Mesenteric fat pad (tissue), 1 donor: ENCODE data around the gene C5AR2. TPM values are rescaled to one million over a fixed set of nuclear protein-coding genes. Genes with fewer than 3 reads are reported as not detected.
A peak's percentile ranks its signal among the peaks of the same experiment; 100 is the strongest.
"Not testable (repeated sequence)": the region's sequence is repeated elsewhere in the genome, so short reads cannot be mapped to it uniquely, and the experiment has no call there.

ENCODE experiments used
- DNase-seq: peaks from one replicate; pipeline ENCODE4 v3.0.0-alpha.2; 2020; ENCODE audit warnings: low spot score
- total RNA-seq: library from RNA; stranded (reverse); fragmentation: NEBNext Ultra II Directional; extraction: Animal tissue kit (Norgen Biotek cat#: 25700); gene quantifications from one replicate; pipeline ENCODE4 v1.2.1, GENCODE V29; 2021
- donor health status: DM: yes; HTN: yes; CAD: no.

Gene C5AR2
- total RNA-seq, 1 donor from 2014 or later: 13.9 TPM

DNA sequence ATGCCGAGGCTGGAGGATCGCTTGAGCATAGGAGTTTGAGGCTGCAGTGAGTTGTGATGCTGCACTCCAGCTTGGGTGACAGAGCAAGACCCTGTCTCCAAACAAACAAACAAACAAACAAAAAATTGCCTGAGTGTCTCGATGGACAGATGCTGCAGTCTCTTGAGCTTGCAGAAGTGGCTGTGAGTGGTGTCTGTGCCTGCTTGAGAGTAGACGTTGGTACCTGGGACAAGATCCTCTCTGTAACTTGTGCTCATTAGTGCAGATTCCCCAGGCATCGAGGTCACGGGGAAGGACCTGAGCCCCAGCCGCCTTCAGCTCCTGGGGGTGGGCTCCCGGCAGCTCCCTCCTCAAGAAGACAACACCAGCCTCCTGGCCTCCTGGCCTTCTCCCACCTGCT, 8.6 kb upstream of the C5AR2 start:
- DNase-seq: no peak

DNA sequence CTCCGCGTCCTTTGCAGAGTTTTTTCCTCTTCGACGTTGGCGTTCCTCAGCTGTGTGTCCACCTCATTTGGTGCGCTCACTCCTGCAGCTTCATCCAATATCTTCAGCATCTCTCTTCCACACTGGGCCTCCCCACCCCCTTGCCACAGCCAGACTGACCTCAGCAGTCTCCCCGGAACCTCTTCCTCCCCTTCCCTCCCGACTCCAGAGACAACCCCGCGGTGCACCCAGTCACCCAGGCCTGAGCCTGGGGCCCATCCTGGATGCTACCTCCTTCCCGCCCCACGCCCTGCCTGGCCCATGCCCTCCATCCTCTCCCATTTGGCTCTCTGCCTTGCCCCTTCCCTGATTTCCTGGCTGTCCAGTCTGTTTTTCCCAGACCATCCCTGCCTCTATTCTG, 8.1 kb upstream of the C5AR2 start:
- DNase-seq: no peak

DNA sequence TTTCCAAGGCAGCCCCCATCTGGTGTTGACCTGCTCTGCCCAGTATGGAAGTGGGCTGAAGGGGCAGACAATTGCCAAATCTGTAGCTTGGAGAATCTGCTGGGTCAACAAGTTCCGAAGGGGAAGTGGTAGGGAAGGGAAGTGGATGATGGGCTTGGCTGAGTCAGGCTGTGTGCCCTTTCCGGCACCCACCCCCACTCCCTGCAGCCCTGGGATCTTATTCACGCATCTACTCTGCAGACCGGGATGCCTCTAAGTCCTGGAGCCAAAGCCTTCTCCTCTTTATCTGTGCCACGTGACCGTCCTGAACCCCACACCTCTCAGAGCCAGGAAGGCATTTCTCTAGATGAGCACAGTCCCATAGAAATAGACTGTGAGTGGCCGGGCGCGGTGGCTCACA, 7.5 kb upstream of the C5AR2 start:
- DNase-seq: no peak

DNA sequence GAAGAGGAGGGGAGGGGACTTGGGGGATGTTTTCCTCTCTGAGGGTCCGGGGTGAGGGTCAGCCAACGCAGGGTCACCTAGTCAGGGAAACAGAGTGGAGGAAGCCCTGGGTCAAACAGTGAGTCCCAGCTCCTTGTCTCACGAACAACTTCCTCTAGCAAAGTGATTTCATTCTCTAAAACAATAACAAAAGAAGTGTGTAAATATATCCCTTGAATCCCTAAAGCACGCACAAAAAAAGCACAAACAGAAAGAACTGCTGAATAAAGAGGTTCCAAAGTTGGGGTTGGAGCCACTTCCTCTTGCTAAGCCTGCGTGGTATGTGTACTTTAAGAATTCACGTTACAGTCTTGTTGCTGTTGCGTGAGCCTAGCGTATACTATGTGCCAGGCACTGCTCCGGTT, 1.5 kb upstream of the C5AR2 start:
- DNase-seq: no peak

DNA sequence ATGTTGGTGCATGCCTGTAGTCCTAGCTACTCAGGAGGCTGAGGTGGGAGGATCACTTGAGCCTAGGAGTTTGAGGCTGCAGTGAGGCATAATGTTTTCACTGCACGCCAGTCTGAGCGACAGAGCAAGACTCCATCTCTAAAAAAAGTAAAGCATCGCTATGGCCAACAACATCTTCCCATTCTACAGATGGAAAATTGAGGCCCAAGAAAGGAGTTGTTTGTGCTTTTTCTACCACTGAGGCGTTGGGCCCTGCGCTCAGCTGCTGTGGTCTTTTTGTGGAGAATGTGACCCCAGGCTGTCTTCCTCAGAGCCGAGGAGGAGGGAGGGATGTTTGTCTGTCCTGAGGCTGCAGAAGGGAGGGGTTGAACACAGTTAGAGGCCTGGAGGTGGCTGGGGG, 485 bp upstream of the C5AR2 start:
- DNase-seq: no peak

DNA sequence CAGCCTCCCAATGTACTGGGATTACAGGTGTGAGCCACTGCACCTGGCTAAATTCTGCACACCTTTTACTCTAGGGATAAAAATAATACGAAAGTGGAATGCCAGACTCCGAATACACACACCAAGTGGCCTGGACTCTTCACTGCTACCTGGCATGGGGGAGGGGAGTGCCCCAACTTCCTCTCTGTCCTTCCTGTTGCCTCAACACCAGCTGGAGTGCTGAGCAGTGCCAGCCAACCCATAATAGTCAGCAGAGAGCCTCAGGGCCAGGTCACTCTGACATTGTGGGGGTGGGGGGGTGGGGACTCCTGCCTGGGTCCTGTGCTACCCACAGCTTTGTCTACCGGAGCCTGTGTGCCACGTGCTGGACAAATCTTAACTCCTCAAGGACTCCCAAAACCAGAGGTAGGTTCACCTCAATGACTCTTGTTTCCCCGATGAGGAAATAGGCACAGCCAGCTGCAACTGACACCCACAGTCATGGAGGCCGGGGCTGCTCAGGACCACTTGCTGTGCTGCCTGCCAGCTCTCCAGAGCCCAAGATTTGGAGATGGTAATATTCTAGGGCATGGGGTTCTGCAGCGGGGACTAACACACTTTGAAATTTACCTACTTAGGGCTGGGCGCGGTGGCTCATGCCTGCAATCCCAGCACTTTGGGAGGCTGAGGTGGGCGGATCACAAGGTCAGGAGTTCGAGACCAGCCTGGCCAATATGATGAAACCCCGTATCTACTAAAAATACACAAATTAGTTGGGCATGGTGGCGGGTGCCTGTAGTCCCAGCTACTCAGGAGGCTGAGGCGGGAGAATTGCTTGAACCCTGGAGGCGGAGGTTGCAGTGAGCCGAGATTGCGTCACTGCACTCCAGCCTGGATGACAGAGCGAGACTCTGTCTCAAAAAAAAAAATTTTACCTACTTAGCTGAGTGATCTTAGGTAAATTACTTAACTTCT, 5.1 kb downstream of the C5AR2 start:
- not testable (repeated sequence) for DNase-seq

DNA sequence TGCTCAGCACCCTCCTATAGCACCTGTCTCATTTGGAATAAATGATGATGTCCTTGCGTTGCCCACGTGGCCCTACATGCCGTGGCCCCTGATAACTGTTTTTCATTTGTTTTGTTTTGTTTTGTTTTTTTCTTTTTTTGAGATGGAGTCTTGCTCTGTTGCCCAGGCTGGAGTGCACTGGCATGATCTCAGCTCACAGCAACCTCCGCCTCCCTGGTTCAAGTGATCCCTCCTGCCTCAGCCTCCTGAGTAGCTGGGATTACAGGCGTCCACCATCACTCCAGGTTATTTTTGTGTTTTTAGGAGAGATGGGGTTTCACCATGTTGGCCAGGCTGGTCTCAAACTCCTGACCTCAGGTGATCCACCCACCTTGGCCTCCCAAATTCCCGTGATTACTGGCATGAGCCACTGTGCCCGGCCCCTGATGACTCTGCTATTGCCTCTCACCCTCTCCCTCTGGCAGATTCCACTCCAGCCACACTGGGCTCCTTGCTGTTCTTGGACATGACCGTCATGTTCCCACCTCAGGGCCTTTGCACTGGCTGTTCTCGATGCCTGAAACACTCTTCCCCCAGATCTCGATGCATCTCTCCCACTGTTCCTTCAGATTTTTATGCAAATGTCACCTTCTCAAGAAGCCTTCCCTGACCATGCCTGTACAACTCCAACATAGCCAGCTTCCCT, 7.4 kb downstream of the C5AR2 start:
- no peak for DNase-seq

DNA sequence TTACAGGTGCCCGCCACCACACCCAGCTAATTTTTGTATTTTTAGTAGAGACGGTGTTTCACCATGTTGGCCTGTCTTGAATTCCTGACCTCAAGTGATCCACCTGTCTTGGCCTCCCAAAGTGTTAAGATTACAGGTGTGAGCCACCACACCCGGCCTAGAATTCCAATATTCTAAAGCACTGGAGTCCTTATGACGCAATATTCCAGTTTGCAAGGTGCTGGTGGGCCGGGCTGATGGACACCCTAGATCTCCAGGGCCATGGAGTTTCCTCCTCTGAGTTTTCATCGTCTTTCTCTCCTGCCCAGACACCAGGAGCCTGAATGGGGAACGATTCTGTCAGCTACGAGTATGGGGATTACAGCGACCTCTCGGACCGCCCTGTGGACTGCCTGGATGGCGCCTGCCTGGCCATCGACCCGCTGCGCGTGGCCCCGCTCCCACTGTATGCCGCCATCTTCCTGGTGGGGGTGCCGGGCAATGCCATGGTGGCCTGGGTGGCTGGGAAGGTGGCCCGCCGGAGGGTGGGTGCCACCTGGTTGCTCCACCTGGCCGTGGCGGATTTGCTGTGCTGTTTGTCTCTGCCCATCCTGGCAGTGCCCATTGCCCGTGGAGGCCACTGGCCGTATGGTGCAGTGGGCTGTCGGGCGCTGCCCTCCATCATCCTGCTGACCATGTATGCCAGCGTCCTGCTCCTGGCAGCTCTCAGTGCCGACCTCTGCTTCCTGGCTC, 8.7 kb downstream of the C5AR2 start:
- DNase-seq: no peak

DNA sequence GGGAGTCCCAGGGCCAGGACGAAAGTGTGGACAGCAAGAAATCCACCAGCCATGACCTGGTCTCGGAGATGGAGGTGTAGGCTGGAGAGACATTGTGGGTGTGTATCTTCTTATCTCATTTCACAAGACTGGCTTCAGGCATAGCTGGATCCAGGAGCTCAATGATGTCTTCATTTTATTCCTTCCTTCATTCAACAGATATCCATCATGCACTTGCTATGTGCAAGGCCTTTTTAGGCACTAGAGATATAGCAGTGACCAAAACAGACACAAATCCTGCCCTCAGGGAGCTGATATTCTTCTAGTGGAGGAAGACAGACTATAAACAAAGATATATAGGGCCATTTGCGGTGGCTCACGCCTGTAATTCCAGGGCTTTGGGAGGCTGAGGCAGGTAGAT, 9.8 kb downstream of the C5AR2 start:
- no peak for DNase-seq

DNA sequence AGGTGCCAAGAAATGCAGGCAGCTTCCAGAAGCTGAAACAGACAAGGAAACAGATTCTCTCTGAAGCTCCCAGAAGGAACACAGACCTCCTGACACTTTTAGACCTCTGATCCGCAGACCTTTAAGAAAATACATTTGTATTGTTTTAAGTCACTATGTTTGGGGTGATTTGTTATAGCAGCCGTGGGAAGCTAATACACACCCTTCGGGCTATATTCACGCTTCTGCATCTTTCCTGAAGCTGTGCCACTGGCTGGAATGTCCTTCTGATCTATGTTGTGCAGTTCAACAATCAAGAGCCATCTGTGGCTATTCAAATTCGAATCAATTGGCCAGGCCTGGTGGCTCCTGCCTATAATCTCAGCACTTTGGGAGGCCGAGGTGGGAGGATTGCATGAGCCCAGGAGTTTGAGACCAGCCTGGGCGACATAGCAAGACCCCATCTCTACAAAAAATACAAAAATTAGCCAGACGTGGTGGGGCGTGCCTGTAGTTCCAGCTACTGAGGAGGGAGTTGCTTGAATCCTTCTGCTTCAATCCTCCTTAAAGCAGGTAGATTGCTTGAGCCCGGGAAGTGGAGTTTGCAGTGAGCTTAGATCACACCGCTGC, 11.3 kb downstream of the C5AR2 start:
- DNase-seq: no peak

DNA sequence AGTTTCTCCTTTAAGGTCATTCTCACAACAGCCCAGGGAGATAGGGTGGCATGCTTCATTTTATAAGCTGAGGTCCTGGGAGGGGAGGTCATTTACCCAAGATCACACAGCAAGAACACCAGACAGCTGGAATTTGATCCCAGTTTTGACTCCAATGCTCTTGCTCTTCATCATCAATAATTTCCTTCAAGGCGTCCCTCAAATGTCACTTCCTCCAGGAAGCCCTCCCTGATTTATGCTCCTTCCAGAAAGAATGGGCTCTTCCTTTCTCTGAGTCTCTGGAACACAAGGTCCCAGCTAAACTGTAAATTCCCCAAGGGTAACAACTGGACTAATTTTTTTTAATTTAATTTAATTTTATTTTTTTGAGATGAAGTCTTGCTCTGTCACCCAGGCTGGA, 12.4 kb downstream of the C5AR2 start:
- DNase-seq: no peak

DNA sequence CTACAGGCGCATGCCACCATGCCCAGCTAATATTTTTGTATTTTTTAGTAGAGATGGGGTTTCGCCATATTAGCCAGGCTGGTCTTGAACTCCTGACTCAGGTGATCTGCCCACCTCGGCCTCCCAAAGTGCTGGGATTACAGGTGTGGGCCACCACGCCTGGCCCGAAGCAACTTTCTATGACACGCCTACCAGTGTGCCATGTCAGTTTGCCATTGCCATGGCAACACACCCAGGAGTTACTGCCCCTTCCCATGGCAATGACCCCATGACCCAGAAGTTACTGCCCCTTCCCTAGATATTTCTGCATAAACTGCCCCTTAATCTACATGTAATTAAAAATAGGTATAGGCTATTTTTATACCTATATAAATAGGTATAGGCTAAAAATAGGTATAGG, 14.0 kb downstream of the C5AR2 start:
- DNase-seq: not testable (repeated sequence)

DNA sequence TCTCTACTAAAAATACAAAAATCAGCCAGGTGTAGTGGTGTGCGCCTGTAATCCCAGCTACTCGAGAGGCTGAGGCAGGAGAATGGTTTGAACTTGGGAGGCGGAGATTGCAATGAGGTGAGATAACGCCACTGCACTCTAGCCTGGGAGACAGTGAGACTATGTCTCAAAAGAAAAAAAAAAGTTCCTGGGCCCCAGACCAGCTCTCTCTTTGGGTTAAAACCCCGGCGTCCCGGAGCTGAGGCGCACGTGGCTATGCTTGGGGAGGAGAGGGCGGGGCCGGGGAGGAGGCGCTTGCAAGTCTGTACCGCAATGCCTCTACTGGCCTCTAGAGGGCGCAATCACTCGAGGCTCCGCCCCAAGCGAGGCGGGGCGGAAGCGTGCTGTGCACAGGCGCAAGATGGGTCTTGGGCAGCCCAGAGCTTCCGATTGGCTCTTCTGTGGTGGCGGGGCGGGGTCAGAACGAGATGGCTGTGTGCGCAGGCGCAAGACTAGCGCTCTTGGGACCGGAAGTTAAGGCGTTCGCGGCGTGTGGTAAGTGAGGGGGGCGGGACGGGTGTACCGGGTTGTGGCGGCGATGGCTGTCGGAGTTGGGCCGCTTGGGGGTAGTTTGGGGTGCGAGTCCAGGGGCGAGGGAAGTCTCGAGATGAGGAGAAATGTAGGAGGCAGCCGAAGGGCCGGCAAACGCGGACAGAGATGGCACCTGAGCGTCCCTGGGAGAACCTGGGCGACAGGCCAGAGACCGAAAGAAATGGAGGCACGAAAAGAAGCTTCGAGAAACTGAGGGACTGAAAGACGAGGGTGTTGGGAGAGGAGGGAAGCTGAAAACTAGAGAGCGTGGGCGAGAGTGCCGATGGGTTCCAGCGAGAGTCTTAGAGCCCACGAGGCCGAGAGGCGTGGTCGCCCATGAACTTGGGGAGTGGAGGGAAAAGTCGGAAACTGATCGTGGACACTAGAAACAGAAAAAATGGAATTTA, 17.1 kb downstream of the C5AR2 start, which contains the start of gene DHX34:
TSS of gene DHX34 (plus strand) at position 497 of the 977 bp plus-strand sequence. CDS start 3,716 bp downstream, outside the sequence.
- peak; percentile 99 for DNase-seq

DNA sequence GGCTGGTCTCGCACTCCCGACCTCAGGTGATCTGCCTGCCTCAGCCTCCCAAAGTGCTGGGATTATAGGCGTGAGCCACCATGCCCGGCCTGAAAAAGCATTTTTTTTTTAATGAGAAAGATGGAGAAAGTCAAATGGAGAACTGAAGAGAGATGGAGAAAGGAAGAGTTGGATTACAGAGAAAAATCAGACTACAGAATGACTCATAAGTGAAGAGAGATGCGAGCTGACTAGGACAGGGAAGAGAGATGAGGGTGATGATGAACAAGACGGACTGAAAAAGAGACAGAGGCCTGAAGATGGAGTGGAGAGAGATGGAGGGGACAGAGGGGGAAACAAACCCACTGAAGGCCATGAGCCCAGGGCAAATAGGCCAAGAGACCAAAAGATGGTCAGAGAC, 18.7 kb downstream of the C5AR2 start:
- DNase-seq: no peak

DNA sequence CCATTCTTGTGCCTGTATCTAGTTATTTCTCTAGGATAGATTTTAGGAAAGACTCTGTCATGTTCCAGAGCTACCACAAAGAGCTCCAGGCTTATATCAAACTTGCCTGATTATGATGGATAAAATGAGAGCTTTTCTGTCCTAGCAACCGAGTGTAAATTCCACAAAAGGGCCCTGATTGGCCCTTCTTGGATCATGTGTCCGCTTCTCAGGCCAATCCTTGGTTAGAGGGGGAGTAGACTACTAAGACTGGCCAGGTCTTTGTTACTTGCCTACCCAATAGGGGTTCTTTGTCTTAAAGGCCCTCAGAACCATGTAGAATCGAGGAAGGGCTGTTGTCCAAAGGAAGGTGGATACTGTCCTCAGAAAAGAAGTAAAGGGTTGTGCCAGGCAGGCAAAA, 19.6 kb downstream of the C5AR2 start:
- DNase-seq: no peak

DNA sequence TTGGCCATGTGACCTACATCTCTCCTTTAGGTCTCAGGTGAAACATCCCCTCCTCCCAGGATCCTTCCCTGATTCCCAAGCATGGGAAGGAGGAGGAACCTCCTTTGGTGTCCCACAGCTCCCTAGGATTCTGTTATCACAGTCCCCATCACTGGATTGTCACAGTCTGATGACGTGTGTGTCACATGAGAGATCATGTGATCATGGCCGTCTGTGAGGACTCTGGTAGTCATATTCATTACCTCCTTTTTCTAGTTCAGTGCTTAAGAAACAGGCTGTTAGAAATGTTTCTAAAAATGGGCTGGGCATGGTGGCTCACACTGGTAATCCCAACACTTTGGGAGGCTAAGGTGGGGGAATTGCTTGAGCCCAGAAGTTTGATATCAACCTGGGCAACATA, 20.1 kb downstream of the C5AR2 start:
- DNase-seq: no peak

DNA sequence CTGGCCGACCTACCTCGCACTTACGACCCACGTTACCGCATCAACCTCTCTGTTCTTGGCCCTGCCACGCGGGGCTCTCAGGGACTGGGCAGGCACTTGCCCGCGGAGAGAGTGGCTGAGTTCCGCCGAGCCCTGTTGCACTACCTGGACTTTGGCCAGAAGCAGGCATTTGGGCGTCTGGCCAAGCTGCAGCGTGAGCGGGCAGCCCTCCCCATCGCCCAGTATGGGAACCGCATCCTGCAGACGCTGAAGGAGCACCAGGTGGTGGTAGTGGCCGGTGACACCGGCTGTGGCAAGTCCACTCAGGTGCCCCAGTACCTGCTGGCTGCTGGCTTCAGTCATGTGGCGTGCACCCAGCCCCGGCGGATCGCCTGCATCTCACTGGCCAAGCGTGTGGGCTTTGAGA, 21.3 kb downstream of the C5AR2 start:
- DNase-seq: no peak

DNA sequence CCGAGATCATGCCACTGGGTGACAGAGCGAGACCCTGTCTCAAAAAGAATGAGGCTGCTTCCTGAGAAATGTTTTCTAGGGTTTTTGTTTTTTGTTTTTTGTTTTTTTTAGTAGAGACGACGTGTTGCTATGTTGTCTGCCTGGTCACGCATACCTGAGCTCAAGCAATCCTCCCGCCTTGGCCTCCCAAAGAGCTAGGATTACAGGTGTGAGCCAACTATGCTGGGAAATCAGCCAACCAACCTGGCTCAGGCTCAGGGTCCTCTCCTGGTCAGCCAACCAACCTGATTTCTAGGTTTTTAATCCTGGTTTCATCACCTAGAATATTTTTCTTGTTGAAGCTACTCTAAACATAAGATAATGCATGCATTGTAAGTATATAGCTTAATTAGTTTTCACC, 24.9 kb downstream of the C5AR2 start:
- no peak for DNase-seq

DNA sequence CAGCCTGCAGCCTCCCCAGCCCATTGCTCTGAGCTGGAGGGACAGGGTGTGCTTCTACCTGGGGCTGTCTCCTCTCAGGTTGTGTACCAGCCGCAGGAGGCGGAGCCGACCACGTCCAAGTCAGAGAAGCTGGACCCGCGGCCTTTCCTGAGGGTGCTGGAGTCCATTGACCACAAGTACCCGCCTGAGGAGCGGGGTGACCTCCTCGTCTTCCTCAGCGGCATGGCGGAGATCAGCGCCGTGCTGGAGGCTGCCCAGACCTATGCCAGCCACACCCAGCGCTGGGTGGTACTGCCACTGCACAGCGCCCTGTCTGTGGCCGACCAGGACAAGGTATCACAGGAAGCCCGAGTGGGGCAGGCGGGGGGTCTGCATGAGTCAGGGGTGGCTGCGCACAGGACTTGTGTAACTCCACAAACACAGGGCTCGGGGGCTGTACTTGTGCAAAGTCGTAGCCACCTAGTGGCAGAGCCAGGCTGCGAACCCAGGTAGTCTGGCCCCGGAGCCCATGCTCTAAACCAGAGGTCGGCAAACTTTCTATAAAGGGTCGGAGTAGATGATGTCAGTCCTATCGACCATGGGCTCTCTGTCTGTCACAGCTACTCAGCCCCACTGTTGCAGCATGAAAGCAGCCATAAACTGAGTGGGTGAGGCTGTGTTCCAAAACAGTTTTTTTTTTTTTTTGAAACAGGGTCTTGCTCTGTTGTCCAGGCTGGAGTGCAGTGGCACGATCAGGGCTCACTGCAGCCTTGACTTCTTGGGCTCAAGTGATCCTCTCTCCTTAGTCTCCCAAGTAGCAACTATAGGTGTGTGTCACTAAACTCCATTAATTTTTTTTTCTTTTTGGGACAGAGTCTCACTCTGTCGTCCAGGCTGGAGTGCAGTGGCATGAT, 26.1 kb downstream of the C5AR2 start:
- no peak for DNase-seq
